GM10266 (cell line): Measurements from ENCODE around the gene VPS18.

ENCODE experiments used
- DNase-seq: peaks from one replicate; pipeline ENCODE4 v3.0.0; 2012; ENCODE audit errors: extremely low spot score
- CTCF ChIP-seq: IDR thresholded peaks from 2 replicates; pipeline ENCODE4 v1.5.1; 2012; ENCODE audit warnings: mild to moderate bottlenecking, low read depth; ENCODE audit not compliant: control insufficient read depth, insufficient read depth; ENCODE audit errors: missing control alignments

VPS18 gene

DNA sequence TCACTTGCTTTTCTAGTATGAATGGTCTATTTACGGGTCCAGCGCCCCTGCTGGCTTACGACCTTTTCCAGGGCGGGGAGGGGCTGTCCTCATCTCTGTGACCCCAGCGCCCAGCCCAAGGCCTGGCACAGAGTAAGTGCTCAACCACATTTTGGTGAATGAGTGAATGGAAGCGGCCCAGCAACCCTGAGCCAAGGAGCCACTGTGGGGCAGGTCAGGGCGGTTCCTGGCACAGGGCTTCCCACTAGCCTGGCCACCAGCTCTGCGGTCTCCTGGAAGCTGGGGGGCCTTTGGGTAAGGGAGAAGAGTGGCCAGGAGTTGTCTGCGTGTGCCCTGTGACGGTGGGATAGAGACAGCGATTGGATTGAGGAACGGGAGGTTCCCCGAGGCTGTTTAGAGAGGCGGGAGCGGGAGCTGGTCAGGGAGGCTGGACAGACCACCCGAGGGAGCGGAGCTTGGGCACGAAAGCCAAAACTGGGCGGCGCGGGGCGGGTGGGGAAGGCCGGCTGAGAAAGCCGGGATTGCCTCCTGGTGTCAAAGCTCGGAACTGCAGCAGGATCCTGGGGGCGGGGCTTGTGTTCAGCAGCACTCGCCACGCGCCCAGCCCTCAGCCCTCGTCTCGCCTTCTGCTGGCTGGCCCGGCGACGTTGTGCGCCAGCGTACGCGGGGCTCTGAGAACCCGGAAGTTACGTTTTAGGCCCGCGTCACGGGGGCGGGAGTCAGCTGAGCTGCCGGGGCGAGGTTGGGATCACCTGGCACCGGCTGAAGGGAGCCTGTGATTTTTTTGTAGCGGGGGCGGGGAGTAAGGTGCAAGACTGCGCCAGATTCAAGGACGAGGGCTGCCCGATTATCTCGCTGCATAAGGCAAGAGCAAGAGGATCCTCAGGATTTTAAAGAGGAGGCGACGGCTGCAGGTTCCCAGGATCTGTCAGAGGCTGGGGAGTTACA is at the start of gene VPS18:
Gene VPS18, plus strand, starts transcription at position 718 of the 948 bp plus-strand sequence. CDS start 319 bp downstream, outside the sequence.
- DNase-seq = peak; percentile 92
- TF ChIP-seq CTCF = peak; percentile 93

DNA sequence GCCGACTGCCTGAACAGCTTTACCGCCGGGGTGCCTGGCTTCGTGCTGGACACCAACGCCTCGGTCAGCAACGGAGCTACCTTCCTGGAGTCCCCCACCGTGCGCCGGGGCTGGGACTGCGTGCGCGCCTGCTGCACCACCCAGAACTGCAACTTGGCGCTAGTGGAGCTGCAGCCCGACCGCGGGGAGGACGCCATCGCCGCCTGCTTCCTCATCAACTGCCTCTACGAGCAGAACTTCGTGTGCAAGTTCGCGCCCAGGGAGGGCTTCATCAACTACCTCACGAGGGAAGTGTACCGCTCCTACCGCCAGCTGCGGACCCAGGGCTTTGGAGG is 49.6 kb upstream of the VPS18 start:
- DNase-seq = peak; percentile 69

DNA sequence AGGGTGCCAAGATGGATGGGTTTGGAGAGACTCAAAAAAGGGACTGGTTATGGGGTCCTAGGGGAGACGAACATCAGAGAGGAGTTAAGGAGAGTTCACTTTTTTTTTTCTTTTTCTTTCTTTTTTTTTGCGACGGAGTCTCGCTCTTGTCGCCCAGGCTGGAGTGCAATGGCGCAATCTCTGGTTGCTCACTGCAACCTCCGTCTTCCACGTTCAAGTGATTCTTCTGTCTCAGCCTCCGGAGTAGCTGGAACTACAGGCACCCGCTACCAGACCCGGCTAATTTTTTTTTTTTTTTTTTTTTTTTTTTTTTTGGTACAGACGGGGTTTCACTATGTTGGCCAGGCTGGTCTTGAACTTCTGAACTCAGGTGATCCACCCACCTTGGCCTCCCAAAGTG is 49.2 kb upstream of the VPS18 start:
- no peak for TF ChIP-seq CTCF
- no peak for DNase-seq

More for the DNA sequence above, 49.6 kb upstream of the VPS18 start:
- no peak for TF ChIP-seq CTCF

GRCh38 chr15:40845511-40846284 is 48.6 kb upstream of the VPS18 start:
- DNase-seq = no peak
- TF ChIP-seq CTCF = no peak

DNA sequence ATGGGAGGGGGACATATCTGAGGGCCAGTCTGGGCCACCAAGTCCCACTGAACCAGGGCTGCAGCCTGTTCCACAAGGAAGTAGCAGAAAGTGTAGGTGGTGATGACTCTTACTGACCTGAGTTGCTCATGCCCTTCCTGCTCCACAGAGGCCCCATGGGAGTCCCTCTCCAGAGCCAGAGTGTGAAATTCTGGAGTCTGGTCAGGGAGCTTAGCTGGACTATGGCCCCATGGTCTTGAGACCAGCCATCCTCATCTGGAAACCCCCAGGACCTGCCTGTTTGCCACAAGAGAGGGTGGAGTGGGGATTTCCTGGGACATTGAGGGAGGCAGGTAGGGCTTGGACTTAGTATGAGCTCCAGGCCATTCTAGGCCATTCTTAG is 47.4 kb upstream of the VPS18 start:
- no peak for TF ChIP-seq CTCF
- no peak for DNase-seq

GRCh38 chr15:40847223-40847961 is 46.9 kb upstream of the VPS18 start:
- DNase-seq = peak; percentile 78
- no peak for TF ChIP-seq CTCF
